HCT116 (cell line): ENCODE data around the gene C1orf94. TPM values are rescaled to one million over a fixed set of nuclear protein-coding genes. Genes with fewer than 3 reads are reported as not detected.

ENCODE experiments used
- ATAC-seq: fragments of 200-7000 bp; cut with Tn5 transposase; 2 replicates; pipeline ENCODE4 v1.9.1; 2020; ENCODE audit warnings: mild to moderate bottlenecking, moderate library complexity
- BruUV-seq: library from RNA; stranded (reverse); fragments of 400-500 nt; replicated peaks from 2 replicates; lab custom pipeline; 2021; lab: Mats Ljungman, UMichigan
- CTCF ChIA-PET: fragments of 300-600 bp; sonication (Branson Sonifier 250); formaldehyde crosslinking; loops from one replicate; lab custom pipeline; 2021; ENCODE audit warnings: antibody characterized with exemption; lab: Charles Lee
- POLR2A ChIA-PET: fragments of 300-600, 350-600 bp; sonication (Branson Sonifier 250); formaldehyde crosslinking; loops from one replicate; lab custom pipeline; 2021; ENCODE audit warnings: antibody characterized with exemption; lab: Charles Lee
- RAD21 ChIA-PET, 2 experiments: fragments of 300-600 bp; sonication (Branson Sonifier 250); formaldehyde crosslinking; loops; one replicate each; lab custom pipeline; 2023; ENCODE audit warnings: low total read pairs in 2 of 2; ENCODE audit not compliant: uncharacterized antibody in 2 of 2, unreplicated experiment in 2 of 2, low non-redundant PET in 1 of 2; lab: Charles Lee
- DNase-seq: peaks from one replicate; pipeline ENCODE4 v3.0.0-alpha.2; 2010; ENCODE audit warnings: low read depth, low spot score
- H2AFZ ChIP-seq: fragments of 200-600 bp; shearing (Covaris generic), sonication (generic); 2 replicates; pipeline ENCODE4 v1.6.1; 2017; ENCODE audit warnings: low read depth, mixed run types, mixed read lengths, antibody characterized with exemption, low read length; ENCODE audit not compliant: poor library complexity, severe bottlenecking
- H3K27ac ChIP-seq: 2 replicates; pipeline ENCODE4 v1.5.1; 2012; ENCODE audit warnings: low read depth, low read length
- H3K27me3 ChIP-seq: fragments of 200-600 bp; sonication (generic); 2 replicates; pipeline ENCODE4 v1.6.1; 2016; ENCODE audit warnings: mixed run types, low read length, mixed read lengths; ENCODE audit not compliant: insufficient read depth
- H3K36me3 ChIP-seq, 2 experiments: fragments of 200-500 bp in 1 of 2; fragments of 200-600 bp in 1 of 2; sonication (Bioruptor generic) in 1 of 2; sonication (generic) in 1 of 2; 2 replicates each; pipeline versions ENCODE4 v1.5.1 to v1.6.1; 2014 to 2016; ENCODE audit warnings: low read length in 2 of 2, inconsistent platforms in 1 of 2, mixed read lengths in 1 of 2, mixed run types in 1 of 2; ENCODE audit not compliant: insufficient read depth in 2 of 2, control insufficient read depth in 1 of 2
- H3K4me1 ChIP-seq, 2 experiments: fragments of 200-600 bp in 1 of 2; sonication (generic) in 1 of 2; 2 replicates each; pipeline versions ENCODE4 v1.5.1 to v1.6.1; 2012 to 2017; ENCODE audit warnings: low read length in 2 of 2, inconsistent platforms in 1 of 2, mild to moderate bottlenecking in 1 of 2, mixed read lengths in 1 of 2, mixed run types in 1 of 2, moderate library complexity in 1 of 2; ENCODE audit not compliant: insufficient read depth in 2 of 2, control insufficient read depth in 1 of 2
- H3K4me2 ChIP-seq: fragments of 200-600 bp; sonication (generic); 2 replicates; pipeline ENCODE4 v1.6.1; 2017; ENCODE audit warnings: mixed run types, low read length, mixed read lengths
- H3K4me3 ChIP-seq, 2 experiments: fragments of 200-600 bp in 1 of 2; sonication (generic) in 1 of 2; replicated peaks in 1 of 2; 2 replicates each; pipeline ENCODE4 v1.5.1; 2011 to 2016; ENCODE audit warnings: low read length in 2 of 2, control low read depth in 1 of 2, low read depth in 1 of 2, mild to moderate bottlenecking in 1 of 2, mixed read lengths in 1 of 2, mixed run types in 1 of 2
- H3K79me2 ChIP-seq: fragments of 200-600 bp; sonication (generic); 2 replicates; pipeline ENCODE4 v1.6.1; 2017; ENCODE audit warnings: mild to moderate bottlenecking, mixed run types, low read length, moderate library complexity, mixed read lengths; ENCODE audit not compliant: insufficient read depth
- H3K9ac ChIP-seq: fragments of 200-600 bp; sonication (generic); 2 replicates; pipeline ENCODE4 v1.6.1; 2016; ENCODE audit warnings: low read length, mixed read lengths
- H3K9me2 ChIP-seq: fragments of 200-600 bp; sonication (generic), shearing (Covaris generic); 2 replicates; pipeline ENCODE4 v1.6.1; 2017; ENCODE audit warnings: mixed run types, mild to moderate bottlenecking, moderate library complexity; ENCODE audit not compliant: insufficient read depth
- H3K9me3 ChIP-seq, 2 experiments: fragments of 200-500 bp in 1 of 2; fragments of 200-600 bp in 1 of 2; sonication (Bioruptor generic) in 1 of 2; sonication (generic) in 1 of 2; 2 replicates each; pipeline ENCODE4 v1.6.1; 2014 to 2017; ENCODE audit warnings: low read length in 2 of 2, mixed read lengths in 2 of 2, inconsistent platforms in 1 of 2, low read depth in 1 of 2, mild to moderate bottlenecking in 1 of 2, mixed run types in 1 of 2, moderate library complexity in 1 of 2; ENCODE audit not compliant: control insufficient read depth in 1 of 2, insufficient read depth in 1 of 2
- H4K20me1 ChIP-seq: fragments of 200-600 bp; sonication (generic), shearing (Covaris generic); 2 replicates; pipeline ENCODE4 v1.6.1; 2017; ENCODE audit warnings: mixed run types, mild to moderate bottlenecking, moderate library complexity; ENCODE audit not compliant: insufficient read depth
- EGR1 ChIP-seq: IDR thresholded peaks from 2 replicates; pipeline ENCODE4 v1.6.1; 2012; ENCODE audit warnings: low read depth
- ELF1 ChIP-seq: IDR thresholded peaks from 2 replicates; pipeline ENCODE4 v1.6.1; 2012; ENCODE audit warnings: low read depth, borderline replicate concordance
- EZH2 ChIP-seq: fragments of 200-600 bp; sonication (generic); IDR thresholded peaks from 2 replicates; pipeline ENCODE4 v1.6.1; 2017; ENCODE audit warnings: antibody characterized with exemption, mixed run types
- EZH2phosphoT487 ChIP-seq: fragments of 200-600 bp; IDR thresholded peaks from 2 replicates; pipeline ENCODE4 v1.6.1; 2018; ENCODE audit warnings: antibody characterized with exemption, borderline replicate concordance
- JUND ChIP-seq: IDR thresholded peaks from 2 replicates; pipeline ENCODE4 v1.6.1; 2012
- POLR2A ChIP-seq: IDR thresholded peaks from 2 replicates; pipeline ENCODE4 v1.7.0; 2011; ENCODE audit warnings: borderline replicate concordance; ENCODE audit not compliant: insufficient read depth, insufficient read length; ENCODE audit errors: extremely low read depth
- RAD21 ChIP-seq: IDR thresholded peaks from 2 replicates; pipeline ENCODE4 v1.6.1; 2012; ENCODE audit warnings: low read depth, mild to moderate bottlenecking
- SP1 ChIP-seq: IDR thresholded peaks from 2 replicates; pipeline ENCODE4 v1.6.1; 2012; ENCODE audit warnings: low read depth
- ZFX ChIP-seq: fragments of 450-650 bp; IDR thresholded peaks from 2 replicates; pipeline ENCODE4 v1.6.1; 2017
- intact Hi-C: fragments of 100-400 bp; cut with micrococcal nuclease; formaldehyde crosslinking; loops from 2 replicates; pipeline ENCODE4 v1.10.0; 2022
- total RNA-seq: library from RNA; stranded (reverse); gene quantifications from one replicate; pipeline ENCODE4 v1.2.1, GENCODE V29; 2021; ENCODE audit not compliant: unreplicated experiment
- TF ChIP-seq, protein P1 (sequence below): IDR thresholded peaks from 2 replicates; pipeline ENCODE4 v1.6.1; 2012; ENCODE audit warnings: low read depth
- TF ChIP-seq, protein P2 (sequence below): IDR thresholded peaks from 2 replicates; pipeline ENCODE4 v1.6.1; 2012
- TF ChIP-seq, protein P3 (sequence below): IDR thresholded peaks from 2 replicates; pipeline ENCODE4 v1.6.1; 2011; ENCODE audit warnings: mild to moderate bottlenecking, low read length, moderate library complexity; ENCODE audit not compliant: insufficient replicate concordance; ENCODE audit errors: extremely low read depth
- TF ChIP-seq, protein P4 (sequence below): IDR thresholded peaks from 2 replicates; pipeline ENCODE4 v1.6.1; 2012

C1orf94 gene
- total RNA-seq, 1 experiment from 2014 or later: not detected

DNA sequence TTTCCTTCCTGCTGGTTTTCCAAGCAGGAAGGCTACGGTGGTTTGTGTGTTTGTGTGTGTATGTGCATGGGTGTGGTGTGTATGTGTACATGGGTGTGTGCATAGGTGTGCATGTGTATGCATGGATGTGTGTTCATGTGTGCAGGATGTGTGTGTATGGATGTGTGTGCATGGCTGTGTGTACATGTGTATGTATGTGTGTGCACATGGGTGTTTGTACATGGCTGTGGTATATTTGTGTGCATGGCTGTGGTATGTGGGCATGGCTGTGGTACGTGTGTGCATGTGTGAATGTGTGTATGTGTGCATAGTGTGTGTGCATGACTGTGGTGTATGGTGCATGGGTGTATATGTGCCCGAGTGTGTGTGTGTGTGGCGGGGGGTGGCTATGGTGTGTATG, 12.3 kb downstream of the C1orf94 start:
- Histone ChIP-seq H3K79me2 (no peaks in the 10 kb centered on the region), H3K9me2 (no peaks in the 10 kb centered on the region), H3K27ac (no peak overlapping the region), H2AFZ (no peak overlapping the region), H3K4me1 (no peaks in the 10 kb centered on the region; a peak in 1 of 4 replicates), H4K20me1 (no peaks in the 10 kb centered on the region), H3K27me3 (peaks cover 26% of the 10 kb centered on the region; the same call in 1 of the 2 replicates), H3K9ac (no peak overlapping the region), H3K4me2 (no peak overlapping the region), H3K4me3 (no peak overlapping the region), H3K36me3 (no peaks in the 10 kb centered on the region), H3K9me3 (no peaks in the 10 kb centered on the region)
- BruUV-seq: no TSS peak
- intact Hi-C loops: no loop called here
- ATAC-seq (no peak), DNase-seq (no peak)
- ChIA-PET POLR2A (no interaction called here), RAD21 (no interaction called here), CTCF (no interaction called here)
- TF ChIP-seq, protein P1, sequence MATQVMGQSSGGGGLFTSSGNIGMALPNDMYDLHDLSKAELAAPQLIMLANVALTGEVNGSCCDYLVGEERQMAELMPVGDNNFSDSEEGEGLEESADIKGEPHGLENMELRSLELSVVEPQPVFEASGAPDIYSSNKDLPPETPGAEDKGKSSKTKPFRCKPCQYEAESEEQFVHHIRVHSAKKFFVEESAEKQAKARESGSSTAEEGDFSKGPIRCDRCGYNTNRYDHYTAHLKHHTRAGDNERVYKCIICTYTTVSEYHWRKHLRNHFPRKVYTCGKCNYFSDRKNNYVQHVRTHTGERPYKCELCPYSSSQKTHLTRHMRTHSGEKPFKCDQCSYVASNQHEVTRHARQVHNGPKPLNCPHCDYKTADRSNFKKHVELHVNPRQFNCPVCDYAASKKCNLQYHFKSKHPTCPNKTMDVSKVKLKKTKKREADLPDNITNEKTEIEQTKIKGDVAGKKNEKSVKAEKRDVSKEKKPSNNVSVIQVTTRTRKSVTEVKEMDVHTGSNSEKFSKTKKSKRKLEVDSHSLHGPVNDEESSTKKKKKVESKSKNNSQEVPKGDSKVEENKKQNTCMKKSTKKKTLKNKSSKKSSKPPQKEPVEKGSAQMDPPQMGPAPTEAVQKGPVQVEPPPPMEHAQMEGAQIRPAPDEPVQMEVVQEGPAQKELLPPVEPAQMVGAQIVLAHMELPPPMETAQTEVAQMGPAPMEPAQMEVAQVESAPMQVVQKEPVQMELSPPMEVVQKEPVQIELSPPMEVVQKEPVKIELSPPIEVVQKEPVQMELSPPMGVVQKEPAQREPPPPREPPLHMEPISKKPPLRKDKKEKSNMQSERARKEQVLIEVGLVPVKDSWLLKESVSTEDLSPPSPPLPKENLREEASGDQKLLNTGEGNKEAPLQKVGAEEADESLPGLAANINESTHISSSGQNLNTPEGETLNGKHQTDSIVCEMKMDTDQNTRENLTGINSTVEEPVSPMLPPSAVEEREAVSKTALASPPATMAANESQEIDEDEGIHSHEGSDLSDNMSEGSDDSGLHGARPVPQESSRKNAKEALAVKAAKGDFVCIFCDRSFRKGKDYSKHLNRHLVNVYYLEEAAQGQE: no peak
- TF ChIP-seq SP1: no peak
- no peak for TF ChIP-seq EZH2phosphoT487
- no peak for TF ChIP-seq ELF1
- TF ChIP-seq, protein P2, sequence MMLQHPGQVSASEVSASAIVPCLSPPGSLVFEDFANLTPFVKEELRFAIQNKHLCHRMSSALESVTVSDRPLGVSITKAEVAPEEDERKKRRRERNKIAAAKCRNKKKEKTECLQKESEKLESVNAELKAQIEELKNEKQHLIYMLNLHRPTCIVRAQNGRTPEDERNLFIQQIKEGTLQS: no peak
- TF ChIP-seq EGR1: no peak
- TF ChIP-seq JUND: no peak
- no peak for TF ChIP-seq POLR2A
- TF ChIP-seq, protein P3, sequence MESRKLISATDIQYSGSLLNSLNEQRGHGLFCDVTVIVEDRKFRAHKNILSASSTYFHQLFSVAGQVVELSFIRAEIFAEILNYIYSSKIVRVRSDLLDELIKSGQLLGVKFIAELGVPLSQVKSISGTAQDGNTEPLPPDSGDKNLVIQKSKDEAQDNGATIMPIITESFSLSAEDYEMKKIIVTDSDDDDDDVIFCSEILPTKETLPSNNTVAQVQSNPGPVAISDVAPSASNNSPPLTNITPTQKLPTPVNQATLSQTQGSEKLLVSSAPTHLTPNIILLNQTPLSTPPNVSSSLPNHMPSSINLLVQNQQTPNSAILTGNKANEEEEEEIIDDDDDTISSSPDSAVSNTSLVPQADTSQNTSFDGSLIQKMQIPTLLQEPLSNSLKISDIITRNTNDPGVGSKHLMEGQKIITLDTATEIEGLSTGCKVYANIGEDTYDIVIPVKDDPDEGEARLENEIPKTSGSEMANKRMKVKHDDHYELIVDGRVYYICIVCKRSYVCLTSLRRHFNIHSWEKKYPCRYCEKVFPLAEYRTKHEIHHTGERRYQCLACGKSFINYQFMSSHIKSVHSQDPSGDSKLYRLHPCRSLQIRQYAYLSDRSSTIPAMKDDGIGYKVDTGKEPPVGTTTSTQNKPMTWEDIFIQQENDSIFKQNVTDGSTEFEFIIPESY: no peak
- TF ChIP-seq, protein P4, sequence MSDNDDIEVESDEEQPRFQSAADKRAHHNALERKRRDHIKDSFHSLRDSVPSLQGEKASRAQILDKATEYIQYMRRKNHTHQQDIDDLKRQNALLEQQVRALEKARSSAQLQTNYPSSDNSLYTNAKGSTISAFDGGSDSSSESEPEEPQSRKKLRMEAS: no peak
- no peak for TF ChIP-seq RAD21
- no peak for TF ChIP-seq ZFX
- no peak for TF ChIP-seq EZH2
